ENCODE measurements around the gene GRP. TPM values are rescaled to one million over a fixed set of nuclear protein-coding genes. Genes with fewer than 3 reads are reported as not detected.
A peak's percentile ranks its signal among the peaks of the same experiment; 100 is the strongest.

Gene GRP
- total and polyA plus RNA-seq, 10 of the 15 experiments (the other 5 are each of a cell fraction or from before 2014, with no cell fraction given): not detected

GRCh38 chr18:59272891-59273758, 53.2 kb downstream of the GRP start, which contains the start of gene RAX:
Gene RAX (minus strand): TSS chr18:59273454. CDS start chr18:59273206, 248 bp downstream.
- in situ Hi-C loops (cut with MboI) (no loop called here), intact Hi-C loops (cut with micrococcal nuclease; ENCODE audit: unreplicated experiment) (no loop called here)
- ATAC-seq (peak; percentile 62), FAIRE-seq (no peak), DNase-seq (ENCODE audit: low read depth, low spot score) (no peak)
- Histone ChIP-seq H3K4me3 (peak within 1 kb of the TSS; percentile 32; the same call in 1 of the 2 replicates), H3K4me2 (ENCODE audit: control insufficient read depth, insufficient read depth) (0 out of 2 replicates have a peak within 1 kb of the TSS, but pooled peaks have one; percentile 27), H2AFZ (ENCODE audit: control insufficient read depth, low read depth, low read length) (no peak within 1 kb of the TSS), H3K27ac (ENCODE audit: control insufficient read depth, insufficient read depth) (no peak within 1 kb of the TSS), H3K36me3 (ENCODE audit: control insufficient read depth in 2 of 2, insufficient read depth in 2 of 2, low read length in 1 of 2) (no peaks in the 10 kb centered on the region), H3K79me2 (ENCODE audit: control insufficient read depth, insufficient read depth, low read length) (no peaks in the 10 kb centered on the region), H3K4me1 (ENCODE audit: control insufficient read depth, insufficient read depth, low read length) (no peaks in the 10 kb centered on the region), H4K20me1 (ENCODE audit: control insufficient read depth, insufficient read depth) (no peaks in the 10 kb centered on the region), H3K9ac (ENCODE audit: control insufficient read depth, insufficient read depth, low read length) (no peak within 1 kb of the TSS), H3K9me3 (replicated peaks; ENCODE audit: control insufficient read depth, insufficient read depth, low read length) (no peaks in the 10 kb centered on the region; the same call in 2 of the 3 replicates), H3K27me3 (replicated peaks in 1 of 2; ENCODE audit: control insufficient read depth in 2 of 2, insufficient read depth in 2 of 2, low read length in 1 of 2) (peaks cover 23 to 42% of the 10 kb centered on the region in 2 experiments)
- POLR2A ChIA-PET: no interaction called here
- RAD21 ChIA-PET (ENCODE audit: unreplicated experiment): interaction anchor here (1.3 kb wide), 1 partner anchor 43 kb away, joined by 5 read pairs; no protein-coding TSS in a partner anchor
- CTCF ChIA-PET: no interaction called here
- 61% methylated on average over 59 of the region's 88 CpGs for WGBS (ENCODE audit: insufficient coverage, insufficient replicate concordance, low lambda C conversion rate, missing lambda C conversion rate)
- TF ChIP-seq WRNIP1 (IDR thresholded peaks at IDR 0.05; ENCODE audit: borderline replicate concordance, low read depth, low read length) (no peak), RBBP5 (conservative IDR thresholded peaks at IDR 0.05) (no peak), SUZ12 (IDR thresholded peaks at IDR 0.05; ENCODE audit: unreplicated experiment) (peak; percentile 35), ATF2 (IDR thresholded peaks at IDR 0.05; ENCODE audit: low read length) (no peak), CTCF (IDR thresholded peaks at IDR 0.05 in 2 of 3, conservative IDR thresholded peaks at IDR 0.05 in 1 of 3; ENCODE audit: control insufficient read depth in 2 of 3, extremely low read depth in 1 of 3, insufficient read depth in 1 of 3, low read depth in 3 of 3, low read length in 3 of 3) (0 out of 6 replicates have a peak, but pooled peaks of 1 of the 3 experiments have one; percentile 8), RCOR1 (conservative IDR thresholded peaks at IDR 0.05; ENCODE audit: low read depth, low read length) (no peak)
- BruUV-seq (replicated peaks): no TSS peak
- SMC1A ChIA-PET (ENCODE audit: uncharacterized antibody, unreplicated experiment): no interaction called here
